Ishikawa (cell line): ENCODE data around the gene LEMD2.

Experiments
- EP300 ChIP-seq: IDR thresholded peaks from 2 replicates; pipeline ENCODE4 v1.6.1; 2012; ENCODE audit warnings: borderline replicate concordance
- TF ChIP-seq, protein P1 (sequence below): IDR thresholded peaks from 2 replicates; pipeline ENCODE4 v1.6.1; 2012; ENCODE audit warnings: low read depth, mild to moderate bottlenecking

DNA sequence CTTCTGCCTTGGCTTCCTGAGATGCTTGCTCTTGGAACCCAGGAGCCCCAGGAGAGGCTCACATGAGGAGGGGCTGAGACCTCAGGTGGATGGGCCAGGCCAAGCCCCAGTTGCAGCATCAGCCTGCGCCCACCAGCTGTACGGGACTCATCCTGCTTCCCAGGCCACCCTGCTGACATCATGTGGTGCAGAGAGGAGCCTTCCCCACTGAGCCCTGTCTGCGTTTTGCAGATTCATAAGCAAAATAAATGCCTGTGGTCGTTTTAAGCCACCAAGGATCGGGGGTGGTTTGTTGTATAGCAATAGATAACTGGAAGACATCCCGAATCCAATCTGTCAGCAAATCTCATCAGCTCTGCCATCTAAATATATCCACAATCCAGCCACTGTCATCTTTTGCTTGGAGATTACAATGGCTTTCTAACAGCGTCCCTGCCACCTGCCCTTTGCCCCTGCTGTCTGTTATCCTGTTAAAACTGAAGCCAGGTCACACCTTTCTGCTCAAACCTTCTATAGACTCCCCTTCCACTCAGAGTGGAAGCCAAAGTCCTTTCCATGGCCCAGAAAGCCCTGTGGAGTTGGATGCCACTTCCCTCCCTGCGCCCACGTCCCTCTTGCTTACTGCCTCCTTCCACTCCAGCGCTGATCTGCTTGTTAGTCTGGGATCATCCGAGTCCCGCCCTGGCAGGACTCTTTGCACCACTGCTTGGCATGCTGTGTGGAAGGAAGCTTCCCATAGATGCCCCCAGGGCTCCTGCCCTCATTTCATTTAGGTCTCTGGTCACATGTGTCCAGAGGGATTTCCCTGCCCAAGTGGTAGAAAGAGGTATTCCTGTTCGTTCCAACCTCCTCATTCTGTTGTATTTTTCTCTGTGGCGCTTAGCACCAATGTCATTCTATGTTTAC lies 38.9 kb upstream of the LEMD2 start:
- TF ChIP-seq EP300, result no peak
- TF ChIP-seq, protein P1, sequence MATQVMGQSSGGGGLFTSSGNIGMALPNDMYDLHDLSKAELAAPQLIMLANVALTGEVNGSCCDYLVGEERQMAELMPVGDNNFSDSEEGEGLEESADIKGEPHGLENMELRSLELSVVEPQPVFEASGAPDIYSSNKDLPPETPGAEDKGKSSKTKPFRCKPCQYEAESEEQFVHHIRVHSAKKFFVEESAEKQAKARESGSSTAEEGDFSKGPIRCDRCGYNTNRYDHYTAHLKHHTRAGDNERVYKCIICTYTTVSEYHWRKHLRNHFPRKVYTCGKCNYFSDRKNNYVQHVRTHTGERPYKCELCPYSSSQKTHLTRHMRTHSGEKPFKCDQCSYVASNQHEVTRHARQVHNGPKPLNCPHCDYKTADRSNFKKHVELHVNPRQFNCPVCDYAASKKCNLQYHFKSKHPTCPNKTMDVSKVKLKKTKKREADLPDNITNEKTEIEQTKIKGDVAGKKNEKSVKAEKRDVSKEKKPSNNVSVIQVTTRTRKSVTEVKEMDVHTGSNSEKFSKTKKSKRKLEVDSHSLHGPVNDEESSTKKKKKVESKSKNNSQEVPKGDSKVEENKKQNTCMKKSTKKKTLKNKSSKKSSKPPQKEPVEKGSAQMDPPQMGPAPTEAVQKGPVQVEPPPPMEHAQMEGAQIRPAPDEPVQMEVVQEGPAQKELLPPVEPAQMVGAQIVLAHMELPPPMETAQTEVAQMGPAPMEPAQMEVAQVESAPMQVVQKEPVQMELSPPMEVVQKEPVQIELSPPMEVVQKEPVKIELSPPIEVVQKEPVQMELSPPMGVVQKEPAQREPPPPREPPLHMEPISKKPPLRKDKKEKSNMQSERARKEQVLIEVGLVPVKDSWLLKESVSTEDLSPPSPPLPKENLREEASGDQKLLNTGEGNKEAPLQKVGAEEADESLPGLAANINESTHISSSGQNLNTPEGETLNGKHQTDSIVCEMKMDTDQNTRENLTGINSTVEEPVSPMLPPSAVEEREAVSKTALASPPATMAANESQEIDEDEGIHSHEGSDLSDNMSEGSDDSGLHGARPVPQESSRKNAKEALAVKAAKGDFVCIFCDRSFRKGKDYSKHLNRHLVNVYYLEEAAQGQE, result no peak
